SK-N-SH treated with all-trans-retinoic acid at 6 μM for 48 hours (cell line): ENCODE measurements around the gene ADAMTS17.

ENCODE experiments used
- ATAC-seq: fragments of 200-7000 bp; cut with Tn5 transposase; 3 replicates; pipeline ENCODE4 v1.9.1; 2020; ENCODE audit warnings: mild to moderate bottlenecking, moderate library complexity
- ARNTL ChIP-seq: fragments of 450-650 bp; formaldehyde crosslinking; IDR thresholded peaks from 2 replicates; pipeline ENCODE4 v1.5.0; 2020; ENCODE audit warnings: low read depth, mild to moderate bottlenecking, moderate library complexity, borderline replicate concordance
- BACH2 ChIP-seq: fragments of 250-450 bp; sonication (Bioruptor Pico); IDR thresholded peaks from 2 replicates; pipeline ENCODE4 v1.9.0; 2021; ENCODE audit warnings: mild to moderate bottlenecking, borderline replicate concordance
- CREB5 ChIP-seq: fragments of 250-450 bp; sonication (Bioruptor Pico); IDR thresholded peaks from 2 replicates; pipeline ENCODE4 v1.5.1; 2020; ENCODE audit warnings: low read depth, mild to moderate bottlenecking, moderate library complexity
- CSDC2 ChIP-seq: fragments of 250-450 bp; sonication (Bioruptor Pico); IDR thresholded peaks from 2 replicates; pipeline ENCODE4 v1.5.0; 2020; ENCODE audit warnings: mild to moderate bottlenecking, moderate library complexity
- CSRNP3 ChIP-seq: fragments of 250-450 bp; sonication (Bioruptor Pico); IDR thresholded peaks from 2 replicates; pipeline ENCODE4 v1.5.1; 2021; ENCODE audit warnings: mild to moderate bottlenecking, moderate library complexity
- ESRRG ChIP-seq: fragments of 250-450 bp; sonication (Bioruptor Pico); IDR thresholded peaks from 2 replicates; pipeline ENCODE4 v1.6.1; 2021; ENCODE audit warnings: mild to moderate bottlenecking
- GLIS3 ChIP-seq: fragments of 250-450 bp; sonication (Bioruptor Pico); IDR thresholded peaks from 2 replicates; pipeline ENCODE4 v1.5.0; 2020; ENCODE audit warnings: mild to moderate bottlenecking, moderate library complexity
- ISL1 ChIP-seq: fragments of 250-450 bp; sonication (Bioruptor Pico); IDR thresholded peaks from 2 replicates; pipeline ENCODE4 v2.1.2; 2022; ENCODE audit warnings: mild to moderate bottlenecking, moderate library complexity
- OSR1 ChIP-seq: fragments of 250-450 bp; sonication (Bioruptor Pico); IDR thresholded peaks from 2 replicates; pipeline ENCODE4 v1.8.0; 2022; ENCODE audit warnings: moderate library complexity, mild to moderate bottlenecking, inconsistent platforms
- PATZ1 ChIP-seq: fragments of 250-450 bp; sonication (Bioruptor Pico); IDR thresholded peaks from 2 replicates; pipeline ENCODE4 v1.8.0; 2020; ENCODE audit warnings: mild to moderate bottlenecking, moderate library complexity, borderline replicate concordance
- POU6F1 ChIP-seq: fragments of 250-450 bp; sonication (Bioruptor Pico); IDR thresholded peaks from 2 replicates; pipeline ENCODE4 v1.8.0; 2021; ENCODE audit warnings: low read depth, mild to moderate bottlenecking, moderate library complexity, borderline replicate concordance
- PPARA ChIP-seq: fragments of 250-450 bp; sonication (Bioruptor Pico); IDR thresholded peaks from 2 replicates; pipeline ENCODE4 v1.5.0; 2020; ENCODE audit warnings: mild to moderate bottlenecking, borderline replicate concordance
- RARB ChIP-seq: fragments of 250-450 bp; sonication (Bioruptor Pico); IDR thresholded peaks from 2 replicates; pipeline ENCODE4 v1.8.0; 2021; ENCODE audit warnings: mild to moderate bottlenecking, moderate library complexity
- SNAI2 ChIP-seq: fragments of 250-450 bp; sonication (Bioruptor Pico); IDR thresholded peaks from 2 replicates; pipeline ENCODE4 v1.5.0; 2020; ENCODE audit warnings: mild to moderate bottlenecking, moderate library complexity
- TCF4 ChIP-seq: fragments of 250-450 bp; sonication (Bioruptor Pico); IDR thresholded peaks from 2 replicates; pipeline ENCODE4 v1.8.0; 2021; ENCODE audit warnings: mild to moderate bottlenecking, moderate library complexity, borderline replicate concordance
- TOX ChIP-seq: fragments of 250-450 bp; sonication (Bioruptor Pico); IDR thresholded peaks from 2 replicates; pipeline ENCODE4 v1.8.0; 2021; ENCODE audit warnings: mild to moderate bottlenecking, moderate library complexity, borderline replicate concordance
- TSHZ2 ChIP-seq: fragments of 250-450 bp; sonication (Bioruptor Pico); IDR thresholded peaks from 2 replicates; pipeline ENCODE4 v1.5.0; 2020; ENCODE audit warnings: mild to moderate bottlenecking, moderate library complexity
- ZC3H10 ChIP-seq: fragments of 250-450 bp; sonication (Bioruptor Pico); IDR thresholded peaks from 2 replicates; pipeline ENCODE4 v1.5.1; 2021; ENCODE audit warnings: mild to moderate bottlenecking, moderate library complexity
- ZFP3 ChIP-seq: fragments of 250-450 bp; sonication (Bioruptor Pico); IDR thresholded peaks from 2 replicates; pipeline ENCODE4 v1.5.0; 2020; ENCODE audit warnings: mild to moderate bottlenecking, moderate library complexity
- ZFP30 ChIP-seq: fragments of 450-650 bp; formaldehyde crosslinking; IDR thresholded peaks from 2 replicates; pipeline ENCODE4 v1.5.0; 2022; ENCODE audit warnings: mild to moderate bottlenecking, moderate library complexity
- ZNF565 ChIP-seq: fragments of 450-650 bp; formaldehyde crosslinking; conservative IDR thresholded peaks from 2 replicates; pipeline ENCODE4 v1.5.0; 2020; ENCODE audit warnings: low read depth, mild to moderate bottlenecking, moderate library complexity
- ZNF70 ChIP-seq: fragments of 450-650 bp; formaldehyde crosslinking; IDR thresholded peaks from 2 replicates; pipeline ENCODE4 v1.5.0; 2020; ENCODE audit warnings: mild to moderate bottlenecking, moderate library complexity

The ADAMTS17 gene

GRCh38 chr15:100306098-100306497, 35.7 kb downstream of the ADAMTS17 start:
- ATAC-seq: no peak
- TF ChIP-seq TCF4 (CRISPR knock-in tag) (no peak), TOX (no peak), ARNTL (CRISPR knock-in tag) (no peak), ESRRG (CRISPR knock-in tag) (no peak), ZC3H10 (CRISPR knock-in tag) (no peak), POU6F1 (CRISPR knock-in tag) (no peak), ZNF70 (CRISPR knock-in tag) (no peak), TSHZ2 (CRISPR knock-in tag) (no peak)

- TF ChIP-seq GLIS3 (CRISPR knock-in tag): no peak
- TF ChIP-seq ZFP3 (CRISPR knock-in tag): no peak
- no peak for TF ChIP-seq PATZ1 (CRISPR knock-in tag)
- TF ChIP-seq ZNF565 (CRISPR knock-in tag): no peak
- no peak for TF ChIP-seq ZNF70 (CRISPR knock-in tag)
- no peak for TF ChIP-seq ISL1 (CRISPR knock-in tag)
- TF ChIP-seq CREB5 (CRISPR knock-in tag): no peak
- no peak for TF ChIP-seq TCF4 (CRISPR knock-in tag)
- TF ChIP-seq ZFP30 (CRISPR knock-in tag): no peak
- no peak for ATAC-seq
These were observed 39.8 kb downstream of the ADAMTS17 start for GRCh38 chr15:100301910-100302431.

GRCh38 chr15:100298257-100298656, 43.5 kb downstream of the ADAMTS17 start:
- no peak for ATAC-seq
- no peak for TF ChIP-seq SNAI2 (CRISPR knock-in tag)
- no peak for TF ChIP-seq ZFP3 (CRISPR knock-in tag)
- TF ChIP-seq TCF4 (CRISPR knock-in tag): no peak
- TF ChIP-seq POU6F1 (CRISPR knock-in tag): no peak
- no peak for TF ChIP-seq GLIS3 (CRISPR knock-in tag)
- no peak for TF ChIP-seq CSDC2 (CRISPR knock-in tag)
- TF ChIP-seq PPARA (CRISPR knock-in tag): no peak
- no peak for TF ChIP-seq ZNF565 (CRISPR knock-in tag)
- no peak for TF ChIP-seq TOX
- no peak for TF ChIP-seq CSRNP3 (CRISPR knock-in tag)
- TF ChIP-seq CREB5 (CRISPR knock-in tag): no peak
- TF ChIP-seq TSHZ2 (CRISPR knock-in tag): no peak
- TF ChIP-seq BACH2: no peak
- no peak for TF ChIP-seq ARNTL (CRISPR knock-in tag)
- no peak for TF ChIP-seq OSR1 (CRISPR knock-in tag)
- no peak for TF ChIP-seq RARB (CRISPR knock-in tag)
- TF ChIP-seq ISL1 (CRISPR knock-in tag): no peak
